ENCODE measurements around the gene WNK3. TPM values are rescaled to one million over a fixed set of nuclear protein-coding genes. Genes with fewer than 3 reads are reported as not detected.

Gene WNK3
- total and polyA plus RNA-seq, 2 donors (not counting 1 experiment from before 2014, with no cell fraction given): 0.12 to 1.2 TPM

GRCh38 chrX:54280466-54280865, 77.4 kb downstream of the WNK3 start:
- no peaks in the 10 kb centered on the region for H3K4me1 ChIP-seq (ENCODE audit: control insufficient read depth in 2 of 2, insufficient read depth in 2 of 2, low read length in 2 of 2)
- no peak overlapping the region for H3K27ac Mint-ChIP-seq
- no peak overlapping the region for H3K9ac ChIP-seq (ENCODE audit: low read length)
- H3K4me3 Mint-ChIP-seq: no peak overlapping the region
- intact Hi-C loops (cut with micrococcal nuclease): no loop called here
- no peak overlapping the region for H3K4me3 ChIP-seq (ENCODE audit: control extremely low read depth in 1 of 5, extremely low read depth in 1 of 5, insufficient read depth in 1 of 5, low read depth in 2 of 5, low read length in 4 of 5)
- no peak for ATAC-seq (ENCODE audit: low read depth)
- H3K27me3 ChIP-seq (replicated peaks in 1 of 4; ENCODE audit: control extremely low read depth in 1 of 4, control insufficient read depth in 3 of 4, insufficient read depth in 4 of 4, low read length in 3 of 4): no peaks in the 10 kb centered on the region
- no CpG with 5 or more reads among the region's 1 CpG for WGBS (ENCODE audit: insufficient coverage)
- no peaks in the 10 kb centered on the region for H3K4me1 Mint-ChIP-seq
- H3K9me3 Mint-ChIP-seq (ENCODE audit: insufficient read depth): no peaks in the 10 kb centered on the region
- POLR2A ChIA-PET: no interaction called here
- no peak for TF ChIP-seq EZH2 (IDR thresholded peaks at IDR 0.05; ENCODE audit: borderline replicate concordance, insufficient read depth, low read depth, low read length, poor library complexity, severe bottlenecking)
- TF ChIP-seq, protein P1, sequence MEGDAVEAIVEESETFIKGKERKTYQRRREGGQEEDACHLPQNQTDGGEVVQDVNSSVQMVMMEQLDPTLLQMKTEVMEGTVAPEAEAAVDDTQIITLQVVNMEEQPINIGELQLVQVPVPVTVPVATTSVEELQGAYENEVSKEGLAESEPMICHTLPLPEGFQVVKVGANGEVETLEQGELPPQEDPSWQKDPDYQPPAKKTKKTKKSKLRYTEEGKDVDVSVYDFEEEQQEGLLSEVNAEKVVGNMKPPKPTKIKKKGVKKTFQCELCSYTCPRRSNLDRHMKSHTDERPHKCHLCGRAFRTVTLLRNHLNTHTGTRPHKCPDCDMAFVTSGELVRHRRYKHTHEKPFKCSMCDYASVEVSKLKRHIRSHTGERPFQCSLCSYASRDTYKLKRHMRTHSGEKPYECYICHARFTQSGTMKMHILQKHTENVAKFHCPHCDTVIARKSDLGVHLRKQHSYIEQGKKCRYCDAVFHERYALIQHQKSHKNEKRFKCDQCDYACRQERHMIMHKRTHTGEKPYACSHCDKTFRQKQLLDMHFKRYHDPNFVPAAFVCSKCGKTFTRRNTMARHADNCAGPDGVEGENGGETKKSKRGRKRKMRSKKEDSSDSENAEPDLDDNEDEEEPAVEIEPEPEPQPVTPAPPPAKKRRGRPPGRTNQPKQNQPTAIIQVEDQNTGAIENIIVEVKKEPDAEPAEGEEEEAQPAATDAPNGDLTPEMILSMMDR (IDR thresholded peaks at IDR 0.05): no peak
- no peaks in the 10 kb centered on the region for H3K36me3 ChIP-seq (replicated peaks in 1 of 2; ENCODE audit: control extremely low read depth in 1 of 2, control insufficient read depth in 1 of 2, extremely low read depth in 1 of 2, insufficient read depth in 2 of 2, low read length in 1 of 2)
- no peak overlapping the region for H3K27ac ChIP-seq (ENCODE audit: low read length in 2 of 2)
- no peaks in the 10 kb centered on the region for H4K20me1 ChIP-seq (ENCODE audit: control insufficient read depth, insufficient read depth, low read length, poor library complexity, severe bottlenecking)
- CTCF ChIA-PET: interaction anchor here (0.6 kb wide), 1 partner anchor 1458 kb away, joined by 6 read pairs; no protein-coding TSS in a partner anchor
- no peaks in the 10 kb centered on the region for H3K79me2 ChIP-seq (ENCODE audit: control insufficient read depth, insufficient read depth, low read length)
- H3K9me3 ChIP-seq (ENCODE audit: control extremely low read depth in 1 of 3, control insufficient read depth in 2 of 3, insufficient read depth in 1 of 3, low read length in 2 of 3): no peaks in the 10 kb centered on the region
- H3K4me2 ChIP-seq (replicated peaks; ENCODE audit: low read depth, low read length, poor library complexity, severe bottlenecking): no peak overlapping the region
- DNase-seq: no peak
- no peaks in the 10 kb centered on the region for H3K27me3 Mint-ChIP-seq
- no peak overlapping the region for H2AFZ ChIP-seq (ENCODE audit: insufficient read depth, low read depth, low read length, poor library complexity, severe bottlenecking)

DNA sequence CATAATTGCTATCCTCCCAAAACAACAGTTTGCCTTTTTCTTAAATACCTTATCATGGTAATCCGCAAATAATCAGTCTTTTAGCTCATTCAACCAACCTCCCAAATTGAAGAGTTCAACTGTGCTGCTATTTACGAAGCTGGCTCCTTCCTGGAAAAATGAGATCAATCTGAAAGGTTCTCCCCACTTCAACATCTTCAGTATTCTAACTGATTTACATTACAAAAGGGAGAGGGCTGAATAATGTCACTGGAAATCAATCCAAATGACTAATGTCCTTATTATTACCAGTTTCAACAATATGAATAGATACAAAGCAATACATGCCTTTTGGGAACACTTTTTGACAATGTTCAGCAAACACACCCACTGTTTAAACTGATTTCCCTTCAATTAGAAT, 86.2 kb downstream of the WNK3 start:
- intact Hi-C loops (cut with micrococcal nuclease): no loop called here
- Mint-ChIP-seq H3K27me3 (no peaks in the 10 kb centered on the region), H3K4me1 (no peaks in the 10 kb centered on the region), H3K27ac (no peak overlapping the region), H3K4me3 (no peak overlapping the region), H3K9me3 (ENCODE audit: insufficient read depth) (no peaks in the 10 kb centered on the region)
- ATAC-seq (ENCODE audit: low read depth): no peak
- no peak for DNase-seq
- H3K4me2 ChIP-seq (replicated peaks; ENCODE audit: low read depth, low read length, poor library complexity, severe bottlenecking): no peak overlapping the region
- no peak overlapping the region for H3K4me3 ChIP-seq (ENCODE audit: control extremely low read depth in 1 of 5, extremely low read depth in 1 of 5, insufficient read depth in 1 of 5, low read depth in 2 of 5, low read length in 4 of 5)
- no peaks in the 10 kb centered on the region for H4K20me1 ChIP-seq (ENCODE audit: control insufficient read depth, insufficient read depth, low read length, poor library complexity, severe bottlenecking)
- POLR2A ChIA-PET: no interaction called here
- H2AFZ ChIP-seq (ENCODE audit: insufficient read depth, low read depth, low read length, poor library complexity, severe bottlenecking): no peak overlapping the region
- no peaks in the 10 kb centered on the region for H3K27me3 ChIP-seq (replicated peaks in 1 of 4; ENCODE audit: control extremely low read depth in 1 of 4, control insufficient read depth in 3 of 4, insufficient read depth in 4 of 4, low read length in 3 of 4)
- H3K79me2 ChIP-seq (ENCODE audit: control insufficient read depth, insufficient read depth, low read length): no peaks in the 10 kb centered on the region
- no CpG with 5 or more reads among the region's 2 CpGs for WGBS (ENCODE audit: insufficient coverage)
- H3K4me1 ChIP-seq (ENCODE audit: control insufficient read depth in 2 of 2, insufficient read depth in 2 of 2, low read length in 2 of 2): no peaks in the 10 kb centered on the region
- H3K9ac ChIP-seq (ENCODE audit: low read length): no peak overlapping the region
- H3K9me3 ChIP-seq (ENCODE audit: control extremely low read depth in 1 of 3, control insufficient read depth in 2 of 3, insufficient read depth in 1 of 3, low read length in 2 of 3): no peaks in the 10 kb centered on the region
- CTCF ChIA-PET: no interaction called here
- TF ChIP-seq, protein P1 (IDR thresholded peaks at IDR 0.05): no peak
- no peak for TF ChIP-seq EZH2 (IDR thresholded peaks at IDR 0.05; ENCODE audit: borderline replicate concordance, insufficient read depth, low read depth, low read length, poor library complexity, severe bottlenecking)
- H3K36me3 ChIP-seq (replicated peaks in 1 of 2; ENCODE audit: control extremely low read depth in 1 of 2, control insufficient read depth in 1 of 2, extremely low read depth in 1 of 2, insufficient read depth in 2 of 2, low read length in 1 of 2): no peaks in the 10 kb centered on the region
- H3K27ac ChIP-seq (ENCODE audit: low read length in 2 of 2): no peak overlapping the region
